Measurements from ENCODE around the gene DAB1.

DNA sequence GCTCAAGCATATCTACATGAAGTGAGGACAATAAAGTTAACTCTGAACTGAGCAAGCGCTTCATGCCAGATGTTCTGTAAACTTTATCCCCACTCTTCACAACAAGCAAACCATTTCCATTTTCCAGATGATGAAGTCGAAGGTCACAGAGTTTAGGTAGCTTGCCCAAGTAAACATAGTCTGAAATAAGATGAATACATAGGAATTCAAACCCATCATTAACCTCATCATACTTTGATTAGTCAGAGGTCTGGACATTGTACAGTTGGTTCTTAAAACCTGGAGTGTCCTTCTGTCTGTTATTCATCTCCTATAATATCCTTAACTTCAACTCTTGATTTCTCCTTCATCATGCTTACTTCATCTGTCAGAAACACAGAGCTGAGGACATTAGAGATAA is 277.8 kb downstream of the DAB1 start:
- TF ChIP-seq, protein P1, sequence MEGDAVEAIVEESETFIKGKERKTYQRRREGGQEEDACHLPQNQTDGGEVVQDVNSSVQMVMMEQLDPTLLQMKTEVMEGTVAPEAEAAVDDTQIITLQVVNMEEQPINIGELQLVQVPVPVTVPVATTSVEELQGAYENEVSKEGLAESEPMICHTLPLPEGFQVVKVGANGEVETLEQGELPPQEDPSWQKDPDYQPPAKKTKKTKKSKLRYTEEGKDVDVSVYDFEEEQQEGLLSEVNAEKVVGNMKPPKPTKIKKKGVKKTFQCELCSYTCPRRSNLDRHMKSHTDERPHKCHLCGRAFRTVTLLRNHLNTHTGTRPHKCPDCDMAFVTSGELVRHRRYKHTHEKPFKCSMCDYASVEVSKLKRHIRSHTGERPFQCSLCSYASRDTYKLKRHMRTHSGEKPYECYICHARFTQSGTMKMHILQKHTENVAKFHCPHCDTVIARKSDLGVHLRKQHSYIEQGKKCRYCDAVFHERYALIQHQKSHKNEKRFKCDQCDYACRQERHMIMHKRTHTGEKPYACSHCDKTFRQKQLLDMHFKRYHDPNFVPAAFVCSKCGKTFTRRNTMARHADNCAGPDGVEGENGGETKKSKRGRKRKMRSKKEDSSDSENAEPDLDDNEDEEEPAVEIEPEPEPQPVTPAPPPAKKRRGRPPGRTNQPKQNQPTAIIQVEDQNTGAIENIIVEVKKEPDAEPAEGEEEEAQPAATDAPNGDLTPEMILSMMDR (IDR thresholded peaks at IDR 0.05; ENCODE audit: low read depth, low read length, poor library complexity, severe bottlenecking) = no peak
- no peak for TF ChIP-seq EZH2phosphoT487 (IDR thresholded peaks at IDR 0.05; ENCODE audit: borderline replicate concordance, low read length)

Data from DOHH2 (cell line).